ENCODE measurements around the gene C20orf202. TPM values are rescaled to one million over a fixed set of nuclear protein-coding genes. Genes with fewer than 3 reads are reported as not detected.

C20orf202 gene
- total and polyA plus RNA-seq, 5 experiments from 2014 or later = 0.68 to 0.85 TPM; not detected in 3

DNA sequence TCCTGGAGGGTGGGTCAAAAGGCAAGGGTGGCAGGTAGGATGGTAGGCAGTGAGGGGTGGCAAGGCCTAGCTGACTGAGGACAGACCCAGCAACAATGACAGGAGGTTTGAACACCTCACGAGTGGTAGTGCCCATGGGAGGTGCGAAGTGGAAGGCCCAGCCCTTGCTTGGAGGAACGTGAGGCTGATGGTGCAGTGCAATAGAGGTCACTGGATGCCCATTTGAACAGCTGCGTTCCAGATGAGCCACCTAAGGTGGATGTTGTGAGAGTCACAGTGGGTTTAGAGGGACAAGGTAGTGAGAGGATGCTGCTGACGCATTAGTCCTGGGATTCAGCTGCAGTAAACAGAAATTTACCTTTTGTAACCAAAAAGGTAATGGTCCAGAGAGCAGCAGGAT lies 34.0 kb upstream of the C20orf202 start:
- DNase-seq = no peak
- Mint-ChIP-seq H3K27ac (peak overlapping the region in 1 of 10 donors; percentile 15), H3K27me3 (no peaks in the 10 kb centered on the region), H3K4me1 (peaks cover 0 to 8% (median 0%) of the 10 kb centered on the region in 4 donors), H3K36me3 (peaks cover 24 to 91% (median 51%) of the 10 kb centered on the region in 3 donors), H3K4me3 (no peak overlapping the region), H3K9me3 (no peaks in the 10 kb centered on the region)
- no peak for ATAC-seq
- POLR2A ChIA-PET = no interaction called here

DNA sequence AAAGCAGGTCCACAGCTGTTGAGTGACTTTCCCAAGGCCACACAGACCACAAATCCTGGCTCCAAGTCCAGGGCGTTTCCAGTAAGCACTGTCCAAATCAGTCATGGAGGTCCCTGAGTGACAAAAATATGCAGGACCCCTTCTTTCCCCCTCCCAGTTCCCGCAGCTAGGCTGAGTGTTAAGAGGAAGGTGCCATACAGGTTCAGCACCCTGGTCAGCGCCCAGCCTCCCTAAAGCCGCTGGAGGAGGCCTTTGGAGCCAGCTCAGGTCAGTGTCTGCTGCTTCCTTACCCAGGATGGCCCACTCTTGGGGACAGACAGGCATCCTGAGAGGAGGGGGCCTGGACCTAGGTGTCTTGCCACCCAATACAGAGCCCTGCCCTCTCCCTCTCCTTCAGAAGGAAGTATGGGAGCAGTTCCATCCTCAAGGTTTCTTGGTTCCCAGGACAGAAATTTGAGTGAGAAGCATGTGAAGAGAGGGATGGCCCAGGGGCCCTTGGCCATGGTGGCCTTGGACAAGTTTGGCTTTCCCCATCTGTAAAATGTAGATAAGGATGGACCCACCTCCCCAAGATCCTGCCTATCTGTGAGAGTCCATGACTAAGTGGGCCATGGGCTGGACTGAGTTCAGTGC lies 31.7 kb upstream of the C20orf202 start:
- peaks cover 0 to 7% (median 0%) of the 10 kb centered on the region in 4 donors for H3K4me1 Mint-ChIP-seq
- H3K9me3 Mint-ChIP-seq = no peaks in the 10 kb centered on the region
- POLR2A ChIA-PET = no interaction called here
- H3K4me3 Mint-ChIP-seq = no peak overlapping the region
- ATAC-seq = no peak
- DNase-seq = no peak
- H3K27ac Mint-ChIP-seq = no peak overlapping the region
- peaks cover 17 to 88% (median 41%) of the 10 kb centered on the region in 3 donors for H3K36me3 Mint-ChIP-seq
- no peaks in the 10 kb centered on the region for H3K27me3 Mint-ChIP-seq

GRCh38 chr20:1173698-1174097 lies 29.6 kb upstream of the C20orf202 start:
- peak overlapping the region in 1 of 10 donors; percentile 34 for H3K27ac Mint-ChIP-seq
- DNase-seq (no peak), ATAC-seq (no peak)
- peaks cover 0 to 5% (median 0%) of the 10 kb centered on the region in 4 donors for H3K4me1 Mint-ChIP-seq
- no peaks in the 10 kb centered on the region for H3K9me3 Mint-ChIP-seq
- peak overlapping the region in 1 of 10 donors; percentile 38 for H3K4me3 Mint-ChIP-seq
- H3K36me3 Mint-ChIP-seq = peaks cover 4 to 75% (median 23%) of the 10 kb centered on the region in 3 donors
- POLR2A ChIA-PET = no interaction called here
- no peaks in the 10 kb centered on the region for H3K27me3 Mint-ChIP-seq

DNA sequence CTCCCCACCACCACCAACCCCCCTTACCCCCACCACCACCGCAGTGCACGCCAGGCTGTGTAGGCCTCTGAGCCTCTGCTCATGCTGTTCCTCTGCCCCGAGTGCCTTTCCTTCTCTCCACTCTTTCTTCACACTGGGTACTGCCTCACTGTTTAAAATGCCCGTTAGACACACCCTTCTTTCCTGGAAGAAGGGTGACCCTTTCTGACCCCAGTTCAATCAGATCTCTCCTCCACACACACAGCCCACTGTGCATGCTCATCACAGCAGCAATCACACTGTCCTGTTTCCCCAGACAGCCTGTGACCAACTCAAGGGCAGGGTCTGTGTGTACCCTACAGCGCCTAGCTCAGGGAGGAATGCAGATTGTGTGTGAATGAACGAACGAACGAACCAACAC lies 28.5 kb upstream of the C20orf202 start:
- Mint-ChIP-seq H3K4me3 (no peak overlapping the region), H3K27ac (peak overlapping the region in 1 of 10 donors; percentile 83), H3K36me3 (peaks cover 4 to 64% (median 18%) of the 10 kb centered on the region in 3 donors), H3K27me3 (no peaks in the 10 kb centered on the region), H3K9me3 (no peaks in the 10 kb centered on the region), H3K4me1 (peaks cover 0 to 5% (median 0%) of the 10 kb centered on the region in 4 donors)
- POLR2A ChIA-PET = no interaction called here
- ATAC-seq (no peak), DNase-seq (no peak)

- POLR2A ChIA-PET = no interaction called here
- no peaks in the 10 kb centered on the region for H3K9me3 Mint-ChIP-seq
- H3K36me3 Mint-ChIP-seq = peaks cover 4 to 41% (median 9%) of the 10 kb centered on the region in 3 donors
- ATAC-seq = no peak
- no peak for DNase-seq
- peaks cover 0 to 4% (median 0%) of the 10 kb centered on the region in 5 donors for H3K27me3 Mint-ChIP-seq
- peaks cover 0 to 2% (median 0%) of the 10 kb centered on the region in 4 donors for H3K4me1 Mint-ChIP-seq
- no peak overlapping the region for H3K27ac Mint-ChIP-seq
- H3K4me3 Mint-ChIP-seq = no peak overlapping the region
Observed at GRCh38 chr20:1177680-1178079, 25.6 kb upstream of the C20orf202 start.

DNA sequence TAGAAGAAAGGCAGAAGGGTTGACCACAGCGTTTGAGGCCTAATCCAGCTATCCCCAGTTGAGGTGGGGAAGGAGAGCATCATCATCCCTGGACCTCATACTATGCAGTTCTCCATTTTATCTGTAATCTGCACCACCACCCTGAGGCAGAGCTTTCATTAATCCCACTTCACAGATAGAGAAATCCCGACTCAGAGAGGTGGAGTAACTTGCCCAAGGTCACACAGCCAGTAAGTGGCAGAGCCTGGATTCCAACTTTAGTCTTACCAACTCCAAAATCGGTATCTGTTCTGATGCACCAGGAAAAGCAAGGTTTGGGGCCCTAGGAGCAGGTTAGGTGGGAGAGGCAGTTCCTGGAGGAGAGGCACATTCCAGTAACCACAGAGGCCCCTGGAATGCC lies 25.2 kb upstream of the C20orf202 start:
- DNase-seq (no peak), ATAC-seq (no peak)
- Mint-ChIP-seq H3K27ac (no peak overlapping the region), H3K4me1 (peaks cover 0 to 2% (median 0%) of the 10 kb centered on the region in 4 donors), H3K9me3 (no peaks in the 10 kb centered on the region), H3K27me3 (peaks cover 0 to 4% (median 3%) of the 10 kb centered on the region in 5 donors), H3K4me3 (no peak overlapping the region), H3K36me3 (peaks cover 4 to 40% (median 9%) of the 10 kb centered on the region in 3 donors)
- POLR2A ChIA-PET = no interaction called here

DNA sequence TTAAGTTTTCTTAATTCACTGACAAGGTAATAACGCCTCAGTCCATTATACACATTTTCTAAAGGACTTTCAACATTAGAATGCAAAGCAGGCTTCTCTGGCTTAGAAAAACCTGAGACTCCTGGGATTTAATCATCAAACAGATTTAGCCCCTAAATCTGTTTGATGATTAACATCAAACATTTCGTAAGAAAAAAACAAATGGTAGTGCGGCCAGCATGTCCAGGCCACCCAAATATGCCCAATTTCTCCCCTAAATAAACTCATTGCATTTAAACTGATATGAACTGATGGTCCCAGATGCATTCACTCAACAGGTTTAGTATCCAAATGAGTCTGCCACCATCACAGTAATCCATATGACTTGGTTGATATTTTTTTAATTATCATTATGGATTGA lies 24.6 kb upstream of the C20orf202 start:
- no peaks in the 10 kb centered on the region for H3K9me3 Mint-ChIP-seq
- POLR2A ChIA-PET = no interaction called here
- peaks cover 4 to 8% (median 8%) of the 10 kb centered on the region in 5 donors for H3K27me3 Mint-ChIP-seq

GRCh38 chr20:1180949-1181348 lies 22.3 kb upstream of the C20orf202 start:
- peaks cover 15 to 22% (median 21%) of the 10 kb centered on the region in 5 donors for H3K27me3 Mint-ChIP-seq
- H3K27ac Mint-ChIP-seq = no peak overlapping the region
- no peaks in the 10 kb centered on the region for H3K9me3 Mint-ChIP-seq
- peaks cover 0 to 18% (median 0%) of the 10 kb centered on the region in 3 donors for H3K36me3 Mint-ChIP-seq
- H3K4me1 Mint-ChIP-seq = peaks cover 7 to 11% (median 9%) of the 10 kb centered on the region in 4 donors
- no peak overlapping the region for H3K4me3 Mint-ChIP-seq
- ATAC-seq (no peak), DNase-seq (no peak)
- POLR2A ChIA-PET = no interaction called here

More for the DNA sequence above, 24.6 kb upstream of the C20orf202 start:
- Mint-ChIP-seq H3K36me3 (peaks cover 4 to 35% (median 7%) of the 10 kb centered on the region in 3 donors), H3K27ac (no peak overlapping the region), H3K4me3 (no peak overlapping the region), H3K4me1 (peaks cover 0 to 2% (median 0%) of the 10 kb centered on the region in 4 donors)
- DNase-seq = no peak
- ATAC-seq = no peak

GRCh38 chr20:1182106-1182505 lies 21.1 kb upstream of the C20orf202 start:
- H3K27ac Mint-ChIP-seq = no peak overlapping the region
- no peaks in the 10 kb centered on the region for H3K9me3 Mint-ChIP-seq

GRCh38 chr20:1183153-1183552 lies 20.1 kb upstream of the C20orf202 start:
- H3K4me1 Mint-ChIP-seq = peaks cover 9 to 14% (median 13%) of the 10 kb centered on the region in 4 donors
- DNase-seq = no peak

More at GRCh38 chr20:1182106-1182505, 21.1 kb upstream of the C20orf202 start:
- no peak for DNase-seq
- Mint-ChIP-seq H3K4me1 (peaks cover 9 to 14% (median 13%) of the 10 kb centered on the region in 4 donors), H3K27me3 (peaks cover 18 to 26% (median 24%) of the 10 kb centered on the region in 5 donors), H3K4me3 (peak overlapping the region in 1 of 10 donors; percentile 2), H3K36me3 (peaks cover 0 to 12% (median 0%) of the 10 kb centered on the region in 3 donors)
- POLR2A ChIA-PET = no interaction called here
- ATAC-seq = no peak

DNA sequence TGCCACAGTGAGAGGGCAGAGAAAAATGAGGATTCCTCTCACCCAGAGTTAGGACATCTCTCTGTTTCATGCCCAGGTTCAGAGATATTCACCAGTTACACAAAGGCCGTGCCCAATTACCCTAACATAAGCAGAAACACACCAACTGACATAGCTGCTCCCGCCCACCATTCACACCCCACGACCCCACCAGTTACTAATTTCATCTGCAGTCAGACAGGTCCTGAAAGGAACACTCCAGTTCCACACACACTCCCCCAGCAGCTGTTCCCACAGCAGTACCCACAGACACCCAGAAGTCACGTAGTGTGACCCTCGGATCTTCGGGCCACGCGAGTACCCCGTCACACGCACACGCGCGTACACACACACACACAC lies 19.0 kb upstream of the C20orf202 start:
- POLR2A ChIA-PET = interaction anchor here (0.6 kb wide), 1 partner anchor 593 kb away, joined by 3 read pairs; no protein-coding TSS in a partner anchor
- Mint-ChIP-seq H3K4me3 (peak overlapping the region; percentile 57 to 89 (median 76)), H3K27me3 (peaks cover 18 to 26% (median 24%) of the 10 kb centered on the region in 5 donors), H3K4me1 (peaks cover 9 to 14% (median 13%) of the 10 kb centered on the region in 4 donors), H3K27ac (peak overlapping the region in 1 of 10 donors; percentile 19), H3K9me3 (no peaks in the 10 kb centered on the region), H3K36me3 (peaks cover 0 to 5% (median 0%) of the 10 kb centered on the region in 3 donors)
- DNase-seq = no peak
- ATAC-seq = no peak

More at GRCh38 chr20:1183153-1183552, 20.1 kb upstream of the C20orf202 start:
- POLR2A ChIA-PET = no interaction called here
- no peaks in the 10 kb centered on the region for H3K9me3 Mint-ChIP-seq
- peaks cover 0 to 5% (median 0%) of the 10 kb centered on the region in 3 donors for H3K36me3 Mint-ChIP-seq
- H3K27me3 Mint-ChIP-seq = peaks cover 18 to 26% (median 24%) of the 10 kb centered on the region in 5 donors
- no peak overlapping the region for H3K27ac Mint-ChIP-seq
- no peak for ATAC-seq
- peak overlapping the region in 4 of 10 donors; percentile 1 to 78 (median 31) for H3K4me3 Mint-ChIP-seq

GRCh38 chr20:1184638-1185315 lies 18.5 kb upstream of the C20orf202 start, which contains the start of gene TMEM74B:
Gene TMEM74B, minus strand, starts transcription at chr20:1184981. Its CDS starts 1,180 bp downstream, at chr20:1183801.
- H3K9me3 Mint-ChIP-seq = no peaks in the 10 kb centered on the region
- ATAC-seq = peak; percentile 34
- DNase-seq = peak in 1 of 10 donors; percentile 7

More at GRCh38 chr20:1184638-1185315, 18.5 kb upstream of the C20orf202 start, which contains the start of gene TMEM74B:
- H3K4me3 Mint-ChIP-seq = peak within 1 kb of the TSS; percentile 57 to 89 (median 77)
- peaks cover 20 to 30% (median 26%) of the 10 kb centered on the region in 5 donors for H3K27me3 Mint-ChIP-seq
- H3K4me1 Mint-ChIP-seq = peaks cover 9 to 14% (median 13%) of the 10 kb centered on the region in 4 donors
- peak within 1 kb of the TSS in 2 of 10 donors; percentile 19 to 62 for H3K27ac Mint-ChIP-seq
- POLR2A ChIA-PET = interaction anchor here (0.6 kb wide), 1 partner anchor 592 kb away, joined by 3 read pairs; no protein-coding TSS in a partner anchor
- H3K36me3 Mint-ChIP-seq = peaks cover 0 to 5% (median 0%) of the 10 kb centered on the region in 3 donors
